Nephron (organoid): Measurements from ENCODE around the gene PATJ.
"Not testable (repeated sequence)": the region's sequence is repeated elsewhere in the genome, so short reads cannot be mapped to it uniquely, and the experiment has no call there.

Experiments used
- H3K27ac Mint-ChIP-seq, 3 experiments: 2 replicates each; pipeline ENCODE4 v1.8.0; 2020; ENCODE audit warnings: mixed read lengths in 3 of 3, mild to moderate bottlenecking in 2 of 3, moderate library complexity in 1 of 3
- H3K27me3 Mint-ChIP-seq: 2 replicates; pipeline ENCODE4 v1.8.0; 2021; ENCODE audit warnings: low read depth, mild to moderate bottlenecking, moderate library complexity, mixed read lengths
- H3K36me3 Mint-ChIP-seq: 2 replicates; pipeline ENCODE4 v1.8.0; 2020; ENCODE audit warnings: low read depth, mixed read lengths
- H3K4me1 Mint-ChIP-seq: 2 replicates; pipeline ENCODE4 v1.8.0; 2020; ENCODE audit warnings: mixed read lengths
- H3K4me3 Mint-ChIP-seq, 3 experiments: 2 replicates each; pipeline ENCODE4 v1.8.0; 2020; ENCODE audit warnings: mild to moderate bottlenecking in 3 of 3, mixed read lengths in 3 of 3, moderate library complexity in 2 of 3
- H3K9me3 Mint-ChIP-seq: 2 replicates; pipeline ENCODE4 v1.8.0; 2020; ENCODE audit warnings: mixed read lengths
- TF ChIP-seq, protein P1 (sequence below), 3 experiments: fragments of 200-600 bp; sonication (generic); IDR thresholded peaks; one replicate each; pipeline ENCODE4 v1.5.0; 2021; ENCODE audit warnings: antibody characterized with exemption in 3 of 3; ENCODE audit not compliant: unreplicated experiment in 3 of 3

Gene PATJ

DNA sequence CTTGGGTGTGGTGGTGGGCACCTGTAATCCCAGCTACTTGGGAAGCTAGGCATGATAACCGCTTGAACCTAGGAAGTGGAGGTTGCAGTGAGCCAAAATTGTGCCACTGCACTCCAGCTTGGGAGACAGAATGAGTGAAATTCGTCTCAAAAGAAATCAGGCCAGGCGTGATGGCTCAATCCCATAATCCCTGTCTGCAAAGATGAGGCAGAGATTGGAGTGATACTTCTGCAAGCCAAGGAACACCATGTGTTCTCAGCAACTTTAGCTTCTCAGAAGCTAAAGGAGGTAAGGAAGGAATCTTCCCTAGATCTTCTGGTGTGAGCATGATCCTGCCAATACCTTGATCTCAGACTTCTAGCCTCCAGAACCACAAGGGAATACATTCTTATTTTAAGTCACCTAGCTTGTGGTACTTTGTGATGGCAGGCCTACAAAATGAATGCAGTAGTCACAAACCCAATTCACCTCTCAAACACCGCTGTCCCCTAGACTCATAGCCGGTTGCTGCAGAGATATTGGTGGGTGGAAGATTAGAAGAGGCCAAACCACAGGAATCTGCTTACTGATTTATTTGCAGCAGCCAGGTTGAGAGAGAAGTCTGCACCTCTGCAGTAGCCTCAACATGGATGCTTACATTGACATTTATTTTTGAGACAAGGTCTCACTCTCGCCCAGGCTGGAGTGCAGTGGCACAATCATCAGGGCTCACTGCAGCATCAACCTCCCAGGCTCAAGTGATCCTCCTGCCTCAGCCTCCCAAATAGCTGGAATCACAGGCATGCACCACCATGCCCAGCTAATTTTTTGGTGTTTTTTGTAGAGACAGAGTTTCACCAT is 471.0 kb downstream of the PATJ start:
- H3K9me3 Mint-ChIP-seq, result peaks cover 35% of the 10 kb centered on the region
- no peak overlapping the region for H3K4me3 Mint-ChIP-seq

DNA sequence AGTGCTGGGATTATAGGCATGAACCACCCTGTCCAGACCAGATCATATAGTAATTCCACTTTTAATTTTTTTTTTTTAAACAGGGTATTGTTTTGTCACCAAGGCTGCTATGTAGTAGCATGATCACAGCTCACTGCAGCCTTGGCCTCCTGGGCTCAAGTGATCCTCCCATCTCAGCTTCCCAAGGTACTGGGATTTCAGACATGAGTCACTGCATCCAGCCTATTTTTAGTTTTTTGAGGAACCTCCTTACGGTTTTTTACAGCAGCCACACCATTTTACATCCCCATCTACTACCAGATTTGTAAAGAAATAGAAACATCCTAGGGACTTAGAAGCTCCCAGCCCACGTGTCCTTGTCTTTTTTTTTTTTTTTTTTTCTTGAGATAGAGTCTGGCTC is 476.3 kb downstream of the PATJ start:
- Mint-ChIP-seq H3K9me3 (peaks cover 4% of the 10 kb centered on the region), H3K27ac (no peak overlapping the region), H3K4me3 (no peak overlapping the region), H3K4me1 (no peaks in the 10 kb centered on the region), H3K36me3 (no peaks in the 10 kb centered on the region), H3K27me3 (peaks cover 6% of the 10 kb centered on the region)
- TF ChIP-seq, protein P1, sequence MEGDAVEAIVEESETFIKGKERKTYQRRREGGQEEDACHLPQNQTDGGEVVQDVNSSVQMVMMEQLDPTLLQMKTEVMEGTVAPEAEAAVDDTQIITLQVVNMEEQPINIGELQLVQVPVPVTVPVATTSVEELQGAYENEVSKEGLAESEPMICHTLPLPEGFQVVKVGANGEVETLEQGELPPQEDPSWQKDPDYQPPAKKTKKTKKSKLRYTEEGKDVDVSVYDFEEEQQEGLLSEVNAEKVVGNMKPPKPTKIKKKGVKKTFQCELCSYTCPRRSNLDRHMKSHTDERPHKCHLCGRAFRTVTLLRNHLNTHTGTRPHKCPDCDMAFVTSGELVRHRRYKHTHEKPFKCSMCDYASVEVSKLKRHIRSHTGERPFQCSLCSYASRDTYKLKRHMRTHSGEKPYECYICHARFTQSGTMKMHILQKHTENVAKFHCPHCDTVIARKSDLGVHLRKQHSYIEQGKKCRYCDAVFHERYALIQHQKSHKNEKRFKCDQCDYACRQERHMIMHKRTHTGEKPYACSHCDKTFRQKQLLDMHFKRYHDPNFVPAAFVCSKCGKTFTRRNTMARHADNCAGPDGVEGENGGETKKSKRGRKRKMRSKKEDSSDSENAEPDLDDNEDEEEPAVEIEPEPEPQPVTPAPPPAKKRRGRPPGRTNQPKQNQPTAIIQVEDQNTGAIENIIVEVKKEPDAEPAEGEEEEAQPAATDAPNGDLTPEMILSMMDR (IDR thresholded peaks at IDR 0.05; ENCODE audit: unreplicated experiment in 3 of 3), result no peak

More for the DNA sequence above, 471.0 kb downstream of the PATJ start:
- Mint-ChIP-seq H3K27me3 (peaks cover 6% of the 10 kb centered on the region), H3K36me3 (peaks cover 28% of the 10 kb centered on the region), H3K4me1 (no peaks in the 10 kb centered on the region), H3K27ac (no peak overlapping the region)
- TF ChIP-seq, protein P1 (IDR thresholded peaks at IDR 0.05; ENCODE audit: unreplicated experiment in 3 of 3), result no peak

DNA sequence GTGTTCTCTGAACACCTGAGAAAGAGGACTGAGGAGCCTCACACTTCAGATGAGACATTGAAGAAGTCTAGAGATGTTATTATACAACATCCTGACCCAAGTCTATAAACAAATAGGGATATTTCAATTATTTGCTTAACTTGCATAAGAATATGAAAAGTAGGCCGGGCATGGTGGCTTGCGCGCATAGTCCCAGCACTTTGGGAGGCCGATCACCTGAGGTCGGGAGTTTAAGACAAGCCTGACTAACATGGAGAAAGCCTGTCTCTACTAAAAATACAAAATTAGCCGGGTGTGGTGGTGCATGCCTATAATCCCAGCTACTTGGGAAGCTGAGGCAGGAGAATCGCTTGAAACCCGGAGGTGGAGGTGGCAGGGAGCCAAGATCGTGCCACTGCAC is 478.2 kb downstream of the PATJ start:
- not testable (repeated sequence) for H3K27ac Mint-ChIP-seq, H3K9me3 Mint-ChIP-seq, H3K27me3 Mint-ChIP-seq, H3K4me3 Mint-ChIP-seq, H3K36me3 Mint-ChIP-seq, H3K4me1 Mint-ChIP-seq

DNA sequence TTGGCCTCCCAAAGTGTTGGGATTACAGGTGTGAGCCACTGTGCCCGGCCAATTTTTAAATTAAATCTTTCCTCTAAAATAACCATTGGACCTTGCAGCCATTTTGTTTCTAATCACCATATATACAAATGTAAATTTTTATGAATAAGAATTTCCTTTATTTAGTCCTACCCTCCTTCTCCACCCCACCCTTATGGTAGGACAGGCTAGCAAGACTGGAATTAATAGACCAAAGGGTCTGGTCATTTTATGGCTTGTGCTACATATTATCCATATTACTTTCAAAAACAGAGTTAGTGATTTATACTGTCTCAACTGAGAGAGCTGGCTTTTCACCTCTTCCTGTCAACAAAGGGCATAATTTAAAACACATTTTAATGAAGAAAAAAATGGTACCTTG is 478.9 kb downstream of the PATJ start:
- TF ChIP-seq, protein P1 (IDR thresholded peaks at IDR 0.05; ENCODE audit: unreplicated experiment in 3 of 3), result no peak
- Mint-ChIP-seq H3K27me3 (no peaks in the 10 kb centered on the region), H3K27ac (no peak overlapping the region), H3K4me3 (no peak overlapping the region), H3K4me1 (no peaks in the 10 kb centered on the region), H3K36me3 (peaks cover 3% of the 10 kb centered on the region), H3K9me3 (no peaks in the 10 kb centered on the region)

DNA sequence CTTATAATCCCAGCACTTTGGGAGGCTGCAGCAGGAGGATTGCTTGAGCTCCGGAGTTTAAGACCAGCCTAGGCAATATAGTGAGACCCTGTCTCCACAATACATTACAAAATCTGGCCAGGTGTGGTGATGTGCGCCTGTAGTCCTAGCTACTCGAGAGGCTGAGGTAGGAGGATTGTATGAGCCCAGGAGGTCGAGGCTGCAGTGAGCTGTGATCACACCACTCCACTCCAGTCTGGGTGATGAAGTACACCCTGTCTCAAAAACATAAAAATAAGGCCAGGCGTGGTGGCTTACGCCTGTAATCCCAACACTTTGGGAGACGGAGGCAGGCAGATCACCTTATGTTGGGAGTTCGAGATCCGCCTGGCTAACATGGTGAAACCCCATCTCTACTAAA is 480.0 kb downstream of the PATJ start:
- H3K36me3 Mint-ChIP-seq, result peaks cover 3% of the 10 kb centered on the region

DNA sequence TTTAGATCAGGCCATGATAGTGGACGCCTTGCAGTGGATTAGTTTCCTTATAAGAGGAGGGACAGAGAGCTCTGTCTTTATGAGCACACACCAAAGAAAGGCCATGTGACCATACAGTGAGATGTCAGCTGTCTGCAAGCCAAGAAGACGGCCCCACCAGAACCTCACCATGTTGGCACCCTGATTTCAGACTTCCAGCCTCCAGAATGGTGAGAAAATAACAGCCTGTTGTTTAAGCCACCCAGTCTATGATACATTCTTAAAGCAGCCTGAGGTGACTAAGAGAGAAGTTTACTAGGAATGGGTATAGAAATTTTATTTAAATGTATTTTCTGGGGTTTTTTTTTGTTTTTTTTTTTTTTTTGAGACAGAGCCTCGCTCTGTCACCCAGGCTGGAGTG is 481.9 kb downstream of the PATJ start:
- Mint-ChIP-seq H3K36me3 (peaks cover 3% of the 10 kb centered on the region), H3K9me3 (no peaks in the 10 kb centered on the region), H3K27ac (peak overlapping the region in 1 of 3 experiments; percentile 4), H3K4me3 (no peak overlapping the region), H3K27me3 (no peaks in the 10 kb centered on the region), H3K4me1 (peaks cover 13% of the 10 kb centered on the region)
- TF ChIP-seq, protein P1 (IDR thresholded peaks at IDR 0.05; ENCODE audit: unreplicated experiment in 3 of 3), result no peak

More for the DNA sequence above, 480.0 kb downstream of the PATJ start:
- Mint-ChIP-seq H3K9me3 (no peaks in the 10 kb centered on the region), H3K27ac (no peak overlapping the region), H3K27me3 (no peaks in the 10 kb centered on the region), H3K4me1 (no peaks in the 10 kb centered on the region), H3K4me3 (no peak overlapping the region)
- TF ChIP-seq, protein P1 (IDR thresholded peaks at IDR 0.05; ENCODE audit: unreplicated experiment in 3 of 3), result no peak
